A673 (cell line): Measurements from ENCODE around the gene TOR3A.

Experiments
- CTCF ChIP-seq: fragments of 300-800, 200-600 bp; sonication (generic); conservative IDR thresholded peaks from 2 replicates; pipeline ENCODE4 v1.5.1; 2017; ENCODE audit warnings: low read depth, mild to moderate bottlenecking, antibody characterized with exemption, low read length, moderate library complexity, mixed read lengths
- EZH2 ChIP-seq: fragments of 200-600 bp; sonication (generic); IDR thresholded peaks from 2 replicates; pipeline ENCODE4 v1.6.1; 2017; ENCODE audit warnings: borderline replicate concordance, low read depth, mild to moderate bottlenecking, mixed read lengths, antibody characterized with exemption, low read length; ENCODE audit not compliant: poor library complexity, severe bottlenecking

DNA sequence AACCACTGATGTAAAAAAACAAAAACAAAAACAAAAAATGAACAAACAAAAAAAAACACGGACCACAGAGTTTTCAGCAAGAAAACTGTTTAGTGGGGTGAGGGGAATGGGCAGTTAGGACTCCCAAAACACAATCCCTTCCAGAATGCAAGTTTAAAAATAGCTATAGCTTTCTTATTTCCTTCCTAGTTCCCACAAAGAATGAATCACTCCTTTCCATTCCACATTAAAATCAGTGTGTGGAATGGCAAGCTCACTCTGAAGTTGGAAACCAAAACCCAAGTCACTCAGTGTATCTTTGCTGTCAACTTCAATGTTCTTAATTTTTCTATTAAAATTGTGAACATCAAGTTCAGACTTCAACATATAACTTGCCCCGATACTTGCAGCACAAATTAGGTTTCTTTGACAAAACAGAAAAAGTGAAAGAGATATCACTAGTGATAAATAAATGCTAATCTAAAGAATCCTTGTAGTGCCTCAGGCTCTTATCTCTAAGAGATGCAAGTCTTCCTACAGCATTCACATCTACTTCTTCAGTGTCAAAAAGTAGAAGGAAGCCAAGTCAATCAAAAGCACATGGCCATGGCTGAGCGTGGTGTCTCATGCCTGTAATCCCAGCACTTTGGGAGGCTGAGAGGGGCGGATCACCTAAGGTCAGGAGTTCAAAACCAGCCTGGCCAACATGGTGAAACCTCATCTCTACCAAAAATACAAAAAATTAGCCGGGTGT lies 45.5 kb downstream of the TOR3A start:
- TF ChIP-seq CTCF (no peak), EZH2 (no peak)
